ENCODE results near the gene TOMM5. TPM values are rescaled to one million over a fixed set of nuclear protein-coding genes. Genes with fewer than 3 reads are reported as not detected.

TOMM5 gene
- total RNA-seq, 1 donor = 181 TPM

GRCh38 chr9:37565661-37566618, 26.5 kb downstream of the TOMM5 start:
- no peak overlapping the region for H3K4me3 ChIP-seq (ENCODE audit: low read depth, low read length)
- no peak for TF ChIP-seq CTCF (IDR thresholded peaks at IDR 0.05; ENCODE audit: insufficient read depth, low read length)
- DNase-seq (ENCODE audit: low read depth) = no peak

- DNase-seq (ENCODE audit: low read depth) = no peak
- H3K4me3 ChIP-seq (ENCODE audit: low read depth, low read length) = no peak overlapping the region
- TF ChIP-seq CTCF (IDR thresholded peaks at IDR 0.05; ENCODE audit: insufficient read depth, low read length) = no peak
Measured at GRCh38 chr9:37564916-37565315, 27.5 kb downstream of the TOMM5 start.

DNA sequence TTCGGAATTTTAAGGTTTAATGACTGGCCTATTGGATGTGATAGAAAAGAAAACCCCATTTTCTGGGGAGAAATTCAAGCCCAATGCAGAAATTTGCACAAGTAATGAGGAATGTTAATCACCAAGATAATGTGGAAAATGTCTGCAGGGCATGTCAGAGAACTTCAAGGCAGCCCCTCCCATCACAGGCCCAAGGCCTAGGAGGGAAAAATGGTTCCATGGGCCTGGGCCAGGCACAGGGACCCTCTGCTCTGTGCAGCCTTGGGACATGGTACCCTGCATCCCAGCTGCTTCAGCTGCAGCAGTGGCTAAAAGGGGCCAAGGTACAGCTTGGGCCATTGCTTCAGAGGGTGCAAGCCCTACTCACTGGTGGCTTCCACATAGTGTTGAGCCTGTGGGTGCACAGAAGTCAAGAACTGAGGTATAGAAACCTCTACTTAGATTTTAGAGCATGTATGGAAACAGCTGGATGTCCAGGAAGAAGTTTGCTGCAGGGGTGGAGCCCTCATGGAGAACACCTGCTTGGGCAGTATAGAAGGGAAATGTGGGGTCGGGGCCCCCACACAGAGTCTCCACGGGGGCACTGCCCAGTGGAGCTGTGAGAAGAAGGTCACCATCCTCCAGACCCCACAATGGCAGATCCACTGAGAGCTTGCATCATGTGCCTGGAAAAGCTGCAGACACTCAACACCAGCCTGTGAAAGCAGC, 28.4 kb downstream of the TOMM5 start:
- H3K4me3 ChIP-seq (ENCODE audit: low read depth, low read length) = no peak overlapping the region
- no peak for TF ChIP-seq CTCF (IDR thresholded peaks at IDR 0.05; ENCODE audit: insufficient read depth, low read length)
- no peak for DNase-seq (ENCODE audit: low read depth)

- no peak for TF ChIP-seq CTCF (IDR thresholded peaks at IDR 0.05; ENCODE audit: insufficient read depth, low read length)
- no peak overlapping the region for H3K4me3 ChIP-seq (ENCODE audit: low read depth, low read length)
- DNase-seq (ENCODE audit: low read depth) = no peak
Measured at GRCh38 chr9:37562826-37563225, 29.6 kb downstream of the TOMM5 start.

- no peak for DNase-seq (ENCODE audit: low read depth)
- TF ChIP-seq CTCF (IDR thresholded peaks at IDR 0.05; ENCODE audit: insufficient read depth, low read length) = no peak
- H3K4me3 ChIP-seq (ENCODE audit: low read depth, low read length) = no peak overlapping the region
Measured at GRCh38 chr9:37561682-37562081, 30.7 kb downstream of the TOMM5 start.

- H3K4me3 ChIP-seq (ENCODE audit: low read depth, low read length) = no peak overlapping the region
- no peak for TF ChIP-seq CTCF (IDR thresholded peaks at IDR 0.05; ENCODE audit: insufficient read depth, low read length)
- no peak for DNase-seq (ENCODE audit: low read depth)
Measured at GRCh38 chr9:37559855-37560592, 32.4 kb downstream of the TOMM5 start.
